ENCODE results near the gene CLSTN3.
"Not testable (repeated sequence)": the region's sequence is repeated elsewhere in the genome, so short reads cannot be mapped to it uniquely, and the experiment has no call there.

Gene CLSTN3

DNA sequence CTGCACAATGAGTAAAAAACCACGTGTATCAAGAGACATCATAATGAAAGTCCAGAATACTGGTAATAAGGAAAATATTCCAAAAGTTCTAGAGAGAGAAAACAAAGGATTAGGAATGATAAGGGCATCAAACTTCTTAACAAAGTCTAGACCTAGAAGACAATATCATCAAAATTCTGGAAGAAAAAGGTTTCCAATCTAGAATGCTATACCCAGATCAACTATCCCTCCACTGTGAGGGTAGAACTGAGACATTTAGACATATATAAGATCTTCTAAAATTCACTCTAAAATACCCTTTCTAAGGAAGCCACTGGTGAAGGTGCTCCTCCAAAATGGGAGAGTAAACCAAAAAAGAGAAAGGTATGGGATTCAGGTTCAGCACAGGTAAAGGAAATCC is 24.1 kb upstream of the CLSTN3 start:
- no peak for DNase-seq

DNA sequence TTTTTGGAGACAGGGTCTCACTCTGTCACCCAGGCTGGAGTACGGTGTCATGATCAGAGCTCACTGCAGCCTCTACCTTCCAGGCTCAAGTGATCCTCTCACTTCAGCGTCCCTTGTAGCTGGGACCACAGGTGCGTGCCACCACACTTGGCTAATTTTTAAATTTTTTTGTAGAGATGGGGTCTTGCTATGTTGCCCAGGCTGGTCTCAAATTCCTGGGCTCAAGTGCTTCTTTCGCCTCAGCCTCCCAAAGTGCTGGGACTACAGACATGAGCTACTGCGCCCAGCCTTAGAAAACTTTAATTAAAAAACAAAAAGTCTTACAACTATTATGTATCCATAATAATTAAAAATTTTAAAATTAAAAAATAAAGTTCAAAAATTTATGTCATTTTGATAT is 23.0 kb upstream of the CLSTN3 start:
- DNase-seq: not testable (repeated sequence)

DNA sequence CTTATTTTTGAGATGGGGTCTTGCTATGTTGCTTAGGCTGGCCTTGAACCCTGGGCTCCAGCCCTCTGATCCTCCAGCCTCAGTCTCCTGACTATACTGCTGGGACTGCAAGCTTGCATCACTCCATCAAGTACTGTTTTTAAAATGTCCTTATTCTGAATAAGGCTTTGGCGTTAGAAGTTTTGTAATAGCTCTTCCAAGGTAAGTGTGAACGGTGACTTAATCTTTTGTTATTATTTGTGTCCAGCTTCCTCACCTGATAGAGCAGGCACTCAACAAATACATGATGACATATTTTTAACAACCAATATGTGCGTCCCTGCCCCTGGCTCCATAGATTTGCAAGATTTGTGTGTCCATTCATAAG is 22.6 kb upstream of the CLSTN3 start:
- DNase-seq: no peak

DNA sequence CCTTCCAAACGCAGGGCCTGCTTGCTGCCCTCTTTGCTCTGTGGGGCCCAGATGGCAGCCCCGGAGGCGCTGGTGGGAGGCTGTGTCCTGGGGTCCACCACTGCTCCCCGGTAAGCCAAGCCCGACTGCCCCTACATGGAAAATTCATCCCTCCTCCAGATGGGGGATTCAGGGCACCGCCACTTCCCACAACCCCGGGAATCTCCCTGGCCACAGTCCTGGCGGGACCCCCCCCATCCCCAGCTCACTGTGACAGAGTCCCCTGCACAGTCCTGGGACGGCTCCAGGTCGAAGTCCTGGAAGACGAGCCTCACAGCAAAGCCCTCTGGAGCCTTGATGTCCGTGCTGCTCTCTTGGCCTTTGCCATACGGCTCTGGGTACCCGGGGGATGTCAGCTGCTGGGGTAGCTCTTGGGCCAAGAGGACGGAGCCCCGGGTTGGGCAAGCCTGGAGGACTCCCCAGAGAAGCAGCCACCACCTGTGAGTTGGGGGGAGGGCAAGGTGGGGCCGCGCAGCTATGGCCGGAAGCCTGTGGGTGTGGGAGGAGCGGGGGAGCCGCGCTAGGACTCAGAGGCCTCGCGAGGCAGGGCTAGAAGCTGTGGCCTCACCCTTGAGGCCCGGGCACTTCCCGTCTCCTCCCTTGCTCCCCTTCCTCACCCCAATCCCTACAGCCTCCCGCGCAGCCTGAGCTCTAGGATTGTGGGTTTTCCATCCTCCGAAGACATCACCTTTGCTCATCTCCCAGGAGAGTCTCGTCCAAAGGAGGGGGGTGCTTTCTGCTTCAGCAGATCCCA is 22.0 kb upstream of the CLSTN3 start:
- DNase-seq: peak; percentile 70

DNA sequence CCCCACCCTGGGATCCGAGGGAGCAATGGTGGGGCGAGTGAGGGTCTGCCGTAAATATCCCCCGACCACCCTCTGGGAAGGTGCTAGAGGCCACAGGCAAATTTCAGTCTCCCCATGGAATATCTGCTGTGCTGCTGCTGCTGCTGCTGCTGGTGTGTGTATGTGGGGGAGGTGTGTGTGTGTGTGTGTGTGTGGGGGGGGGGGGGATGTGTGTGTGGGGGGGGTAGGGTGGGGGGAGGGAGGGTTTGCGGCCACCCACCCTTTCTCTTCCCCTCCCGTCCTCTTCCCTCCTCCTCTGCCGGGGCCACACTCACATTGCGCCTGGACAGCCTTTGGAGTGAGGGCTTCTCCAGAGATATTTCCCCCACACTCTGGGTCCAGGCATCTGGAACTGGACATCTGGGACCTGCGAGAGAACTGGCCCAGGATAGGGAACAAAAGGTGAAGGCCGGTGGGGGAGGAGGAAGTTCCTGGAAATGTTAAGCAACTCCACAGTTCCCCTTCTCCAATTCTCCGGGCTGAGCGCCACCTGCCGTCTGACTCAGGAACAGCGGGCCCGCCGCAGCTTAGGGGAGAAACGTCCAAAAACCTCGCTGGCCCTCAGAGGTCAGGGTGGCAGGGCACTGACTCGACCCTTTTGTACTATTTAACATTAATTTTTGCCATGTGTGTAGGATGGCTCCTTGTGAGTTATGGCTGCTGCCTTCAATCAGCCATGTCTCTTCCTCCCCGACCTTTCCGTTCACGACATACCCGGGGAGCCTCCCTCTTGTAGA is 21.2 kb upstream of the CLSTN3 start, which contains the start of gene C1RL:
TSS of gene C1RL (minus strand) at position 419 of the 776 bp plus-strand sequence. CDS start at position 385, 34 bp downstream.
- peak; percentile 87 for DNase-seq

DNA sequence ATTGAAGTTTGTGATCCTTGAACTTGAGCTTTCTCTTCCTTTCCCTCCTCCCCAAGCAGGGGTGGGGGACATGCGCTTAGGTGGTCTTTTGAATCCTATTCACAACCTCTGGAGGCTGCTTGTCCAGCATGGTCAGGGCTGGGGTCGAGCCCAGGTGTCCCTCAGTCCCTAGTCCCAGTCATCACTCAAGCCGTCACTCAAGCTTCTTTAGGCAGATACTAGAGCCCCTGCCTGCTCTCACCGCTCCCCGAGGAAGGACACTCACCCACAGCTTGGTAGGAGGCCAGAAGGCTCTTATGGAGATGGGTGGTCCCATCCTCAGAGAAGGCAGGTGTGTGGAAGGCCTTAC is 20.6 kb upstream of the CLSTN3 start:
- DNase-seq: no peak

DNA sequence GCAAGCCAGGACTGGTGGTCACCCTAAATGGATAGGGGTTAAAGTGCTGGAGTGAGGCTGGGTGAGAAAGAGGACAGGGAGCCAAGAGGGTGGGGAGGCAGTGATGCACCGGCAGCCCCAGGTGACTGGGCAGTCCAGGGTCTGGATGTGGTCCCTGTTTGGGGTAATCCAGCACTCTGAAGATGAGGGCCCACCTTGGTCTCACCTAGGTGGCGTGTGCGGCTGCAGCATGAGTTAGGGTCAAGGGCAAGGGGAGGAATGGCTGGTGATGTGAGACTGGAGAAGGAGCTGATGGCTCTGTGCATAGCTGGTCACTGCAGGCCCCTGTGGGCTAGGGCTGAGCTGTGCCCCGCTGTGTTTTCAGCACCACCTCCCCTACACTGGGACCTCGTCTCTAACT is 19.5 kb upstream of the CLSTN3 start:
- DNase-seq: no peak

DNA sequence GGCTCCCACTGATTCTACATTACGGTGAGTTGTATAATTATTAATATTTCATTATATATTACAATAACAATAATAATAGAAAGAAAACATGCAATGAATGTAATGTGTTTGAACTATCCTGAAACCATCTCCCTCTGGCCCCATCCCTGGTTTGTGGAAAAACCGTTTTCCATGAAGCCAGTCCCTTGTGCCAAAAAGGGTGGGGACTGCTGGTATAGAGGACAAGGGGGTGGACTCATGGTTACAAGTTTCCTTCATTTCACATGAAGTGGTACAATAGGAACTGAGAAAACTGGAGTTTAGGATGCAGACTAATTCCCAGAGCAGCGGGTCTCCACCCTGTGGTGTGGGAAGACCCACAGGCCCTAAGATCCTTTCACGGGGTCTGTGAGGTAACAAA is 18.1 kb upstream of the CLSTN3 start:
- DNase-seq: no peak

DNA sequence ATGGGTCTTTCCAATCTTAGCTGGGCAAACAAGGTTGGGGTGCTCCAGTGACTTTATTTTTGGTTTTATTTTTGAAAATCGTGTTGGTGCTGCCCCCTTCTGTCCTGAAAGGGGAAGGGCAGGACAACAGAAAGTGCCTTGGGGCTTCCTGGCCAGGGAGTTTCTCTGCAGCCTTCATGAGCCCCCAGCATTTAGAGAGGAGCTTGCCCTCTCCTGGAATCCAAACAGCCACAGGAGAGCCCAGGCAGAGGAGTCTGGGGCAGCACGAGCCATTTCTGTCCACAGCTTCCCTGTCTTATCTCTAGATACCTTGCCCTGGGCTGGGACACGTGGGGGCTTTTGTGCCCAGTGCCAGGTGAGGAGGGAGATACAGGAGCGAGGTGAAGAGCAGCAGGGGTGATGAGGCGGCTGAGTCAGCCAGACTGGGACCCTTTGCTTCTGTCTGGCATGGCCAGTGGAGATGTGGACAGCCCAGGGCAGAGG is 16.7 kb upstream of the CLSTN3 start:
- peak; percentile 11 for DNase-seq

DNA sequence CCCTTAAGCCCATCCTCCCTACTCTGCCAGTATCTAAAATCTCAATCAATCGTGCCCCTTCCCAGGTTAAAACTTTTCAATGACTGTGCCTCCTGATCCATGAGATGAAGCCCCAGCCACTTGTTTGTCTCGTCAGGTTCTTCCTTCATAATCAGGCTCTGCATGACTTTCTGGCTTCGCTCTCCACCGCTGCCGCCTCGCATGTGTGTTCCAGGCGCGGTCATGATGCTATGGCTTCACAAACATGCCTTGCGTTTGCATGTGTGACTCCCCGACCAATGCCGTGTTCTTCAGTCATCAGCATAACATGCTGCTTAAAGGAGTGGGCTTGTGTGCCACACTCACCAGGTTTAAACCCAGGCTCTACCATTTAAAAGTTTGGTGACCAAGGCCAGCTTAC is 16.2 kb upstream of the CLSTN3 start:
- DNase-seq: no peak

DNA sequence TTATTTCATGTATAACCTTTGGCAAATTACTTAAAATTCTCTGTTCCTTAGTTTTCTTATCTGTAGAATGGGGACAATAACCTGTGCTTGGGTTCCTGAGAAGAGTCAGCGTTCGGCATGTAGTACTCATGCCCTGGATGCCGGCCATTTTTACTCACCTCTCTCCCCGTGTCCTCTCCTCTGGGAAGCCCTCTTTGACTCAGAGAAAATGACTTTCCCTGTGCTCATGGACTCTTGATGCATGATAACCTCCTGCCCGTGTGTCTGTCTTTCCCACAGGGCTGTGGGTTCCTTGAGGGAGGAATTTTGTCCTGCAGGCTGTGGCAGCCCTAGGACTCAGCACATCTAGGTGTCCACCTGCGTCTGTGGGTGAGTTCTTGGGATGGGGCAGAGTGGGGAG is 15.3 kb upstream of the CLSTN3 start:
- DNase-seq: no peak

DNA sequence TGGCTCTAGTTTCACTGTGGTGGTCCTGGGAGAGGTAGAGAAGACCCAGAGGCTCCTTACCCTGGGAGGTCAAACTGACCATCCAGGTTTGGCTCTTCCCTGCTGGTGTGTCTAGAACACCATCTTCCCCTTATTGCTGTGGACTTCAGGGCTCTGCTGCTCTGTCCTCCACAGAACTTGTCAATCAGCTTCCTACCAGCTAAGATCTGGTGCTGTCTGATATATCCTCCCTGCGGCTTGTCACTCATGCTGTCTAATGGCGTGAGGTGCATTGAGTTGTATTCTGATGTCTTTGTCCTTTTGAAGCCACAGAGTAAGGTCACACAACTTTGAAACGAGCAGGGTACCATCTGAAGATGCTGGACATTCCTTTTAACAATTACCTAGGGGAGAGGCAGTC is 14.0 kb upstream of the CLSTN3 start:
- DNase-seq: no peak

DNA sequence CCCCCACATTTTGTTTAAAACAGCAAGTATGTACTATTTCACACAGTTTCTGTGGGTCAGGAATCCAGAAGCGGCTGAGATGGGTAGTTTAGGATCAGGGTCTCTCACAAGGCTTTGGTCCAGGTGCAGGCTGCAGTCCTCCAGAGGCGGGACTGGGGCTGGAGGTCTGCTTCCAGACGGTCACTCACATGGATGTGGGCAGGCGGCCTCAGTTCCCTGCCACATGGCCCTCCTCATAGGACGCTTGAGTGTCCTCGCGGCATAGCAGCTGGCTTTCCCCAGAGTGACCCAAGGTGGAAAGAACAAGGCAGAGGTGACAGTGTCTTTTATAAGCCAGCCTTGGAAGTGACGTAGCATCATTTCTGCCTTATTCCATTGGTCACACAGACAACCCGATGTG is 13.3 kb upstream of the CLSTN3 start:
- DNase-seq: no peak

DNA sequence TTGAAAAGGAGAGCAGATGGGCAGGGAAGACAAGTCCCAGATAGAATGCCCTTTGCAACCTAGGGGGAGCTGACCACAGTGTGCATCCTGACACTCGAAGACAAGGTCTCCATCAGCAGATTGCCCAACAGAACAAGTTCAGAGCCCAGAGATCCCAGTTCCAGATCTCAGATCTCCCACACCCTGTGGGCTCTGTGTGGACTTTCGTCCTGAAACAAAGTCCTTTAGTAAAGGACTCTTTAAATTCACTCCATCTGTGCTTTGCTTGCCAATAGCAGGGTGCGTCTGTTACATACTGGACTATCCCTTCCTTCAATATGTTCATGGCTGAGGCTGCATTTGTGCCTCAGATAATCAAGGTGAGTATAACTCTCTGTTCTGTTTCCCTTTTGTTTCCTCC is 12.5 kb upstream of the CLSTN3 start:
- no peak for DNase-seq

DNA sequence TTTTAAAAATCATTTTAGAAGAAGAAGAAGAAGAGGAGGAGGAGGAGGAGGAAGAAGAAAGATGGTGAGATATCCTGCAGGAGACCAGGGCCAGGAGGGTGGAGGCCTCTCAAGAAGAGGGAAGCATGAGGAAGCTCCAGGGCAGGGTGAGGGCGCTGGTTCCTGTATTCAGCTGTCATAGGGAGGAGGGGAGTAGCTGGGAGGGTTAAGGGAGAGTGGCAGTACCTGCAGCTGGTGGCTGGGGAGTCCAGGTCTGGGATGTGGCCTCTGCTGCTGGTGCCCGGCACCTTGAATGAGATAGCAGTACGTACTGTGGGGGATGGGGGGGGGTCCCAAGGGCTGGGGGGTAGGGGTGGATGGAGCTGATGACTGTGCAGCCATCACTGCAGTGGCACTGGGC is 11.3 kb upstream of the CLSTN3 start:
- DNase-seq: no peak

DNA sequence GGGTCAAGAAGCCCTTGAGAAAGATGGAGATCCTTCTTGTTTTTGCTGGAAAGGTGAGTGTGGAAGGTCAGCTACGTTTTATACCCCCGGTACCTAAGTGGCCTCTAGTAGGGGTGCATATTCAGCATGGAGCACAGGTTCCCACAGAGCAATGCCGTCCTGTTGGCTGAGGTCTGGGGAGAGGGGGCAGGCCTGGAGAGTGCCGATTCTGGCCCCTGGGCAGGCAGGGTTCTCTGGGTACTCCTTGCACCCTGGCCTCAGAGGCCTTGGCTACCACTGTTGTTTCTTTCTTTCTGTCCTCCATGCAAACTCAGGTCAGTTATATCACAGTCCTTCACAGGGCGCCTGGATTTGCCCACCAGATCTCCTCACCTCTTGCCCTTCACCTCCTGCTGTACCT is 10.0 kb upstream of the CLSTN3 start:
- no peak for DNase-seq

DNA sequence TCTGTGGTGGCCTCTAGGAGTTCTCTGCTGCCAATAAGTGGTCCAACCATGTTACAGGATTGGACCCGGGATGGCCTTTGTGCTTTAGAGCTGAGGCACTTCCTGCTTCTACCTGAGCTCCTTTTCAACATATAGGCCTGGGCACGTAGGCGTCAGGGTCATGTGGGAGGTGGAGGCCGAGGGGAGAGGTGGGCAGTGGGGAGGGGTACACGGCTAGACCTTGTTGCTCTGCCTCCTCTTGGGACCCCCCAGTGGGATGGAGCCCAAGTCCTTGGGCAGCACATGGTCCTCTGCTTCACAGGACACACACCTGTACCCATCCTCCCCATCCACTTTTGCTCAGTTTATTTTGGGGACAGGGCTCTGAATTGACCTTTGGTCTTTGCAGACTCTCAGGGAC is 8.8 kb upstream of the CLSTN3 start:
- DNase-seq: no peak

DNA sequence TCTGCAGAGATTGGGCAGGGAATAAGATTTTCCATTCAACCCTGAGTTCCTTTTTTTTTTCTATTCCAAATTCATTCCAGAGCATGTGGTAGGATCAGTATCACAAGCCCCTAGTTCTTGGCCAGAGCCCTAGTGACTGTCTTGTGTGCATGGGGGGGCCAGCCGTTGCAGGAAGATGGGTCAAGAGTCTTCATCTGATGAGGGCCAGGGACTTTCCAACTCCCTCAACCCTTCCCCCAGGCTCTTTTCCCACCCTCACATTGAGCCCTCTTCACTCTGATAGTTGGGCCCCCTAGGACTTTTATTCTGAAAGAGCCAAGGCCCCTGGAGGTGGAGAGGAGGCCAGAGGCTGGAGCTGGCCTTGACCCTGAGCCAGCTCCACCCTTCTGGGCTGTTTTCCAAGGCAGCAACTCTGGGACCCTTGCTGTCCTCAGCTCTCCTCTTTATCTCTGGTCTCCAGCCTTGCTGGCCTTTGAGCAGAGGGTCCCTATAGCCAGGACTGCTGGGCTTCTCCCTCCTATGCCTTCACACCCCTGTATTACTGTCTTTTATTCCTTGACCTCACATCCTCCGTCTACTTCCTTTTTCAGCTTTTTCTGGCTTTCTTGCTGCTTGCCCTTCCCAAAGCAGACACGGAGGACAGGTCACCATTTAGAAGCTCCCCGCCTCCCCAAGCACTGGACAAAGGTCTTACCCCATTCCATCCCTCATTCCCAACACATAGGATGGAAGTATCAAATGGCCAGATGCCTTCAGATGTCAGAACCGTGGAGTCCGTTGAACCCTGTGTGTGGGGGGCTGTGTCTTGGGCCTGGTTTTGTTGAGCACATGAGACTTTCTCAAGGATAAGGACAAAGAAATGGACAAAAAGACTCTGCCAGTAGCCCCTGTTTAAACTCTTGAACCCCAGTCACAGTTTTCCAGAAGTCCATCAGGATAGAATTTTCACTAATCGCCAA is 7.1 kb upstream of the CLSTN3 start:
- DNase-seq: no peak

DNA sequence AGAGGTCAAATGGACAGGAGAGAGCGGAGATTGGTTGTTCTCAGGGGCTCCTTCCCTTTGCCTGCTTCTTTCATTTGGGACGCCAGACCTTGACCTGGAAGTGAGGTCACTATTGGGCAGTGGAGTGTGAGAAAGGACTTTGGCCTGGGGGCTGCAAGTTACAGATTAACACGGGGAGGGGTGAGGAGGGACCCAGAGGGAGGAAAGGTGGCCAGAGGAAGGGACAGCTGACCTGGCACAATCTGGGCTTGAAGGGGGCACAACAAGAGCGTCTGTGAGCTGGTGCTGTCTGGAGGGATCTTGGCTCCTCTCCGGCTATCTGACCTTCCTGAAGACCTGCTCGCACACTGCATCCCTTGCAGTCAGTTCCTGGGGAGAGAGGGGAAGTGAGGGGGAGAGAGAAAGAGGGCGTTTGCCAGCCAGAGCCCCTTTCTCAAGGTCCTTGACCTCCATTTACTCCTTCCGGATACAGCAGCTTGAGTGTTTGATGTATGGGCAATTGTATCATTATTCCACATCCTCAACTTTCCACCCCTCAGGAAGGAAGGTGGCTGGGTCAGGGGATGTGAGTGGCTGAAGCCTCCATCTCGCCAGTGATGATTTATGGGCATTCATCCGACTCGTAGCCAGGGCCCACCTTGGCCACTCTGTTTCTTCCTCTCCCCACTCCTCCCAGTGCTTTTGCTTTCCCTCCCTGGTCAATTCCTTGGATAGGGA is 6.2 kb upstream of the CLSTN3 start:
- DNase-seq: no peak

DNA sequence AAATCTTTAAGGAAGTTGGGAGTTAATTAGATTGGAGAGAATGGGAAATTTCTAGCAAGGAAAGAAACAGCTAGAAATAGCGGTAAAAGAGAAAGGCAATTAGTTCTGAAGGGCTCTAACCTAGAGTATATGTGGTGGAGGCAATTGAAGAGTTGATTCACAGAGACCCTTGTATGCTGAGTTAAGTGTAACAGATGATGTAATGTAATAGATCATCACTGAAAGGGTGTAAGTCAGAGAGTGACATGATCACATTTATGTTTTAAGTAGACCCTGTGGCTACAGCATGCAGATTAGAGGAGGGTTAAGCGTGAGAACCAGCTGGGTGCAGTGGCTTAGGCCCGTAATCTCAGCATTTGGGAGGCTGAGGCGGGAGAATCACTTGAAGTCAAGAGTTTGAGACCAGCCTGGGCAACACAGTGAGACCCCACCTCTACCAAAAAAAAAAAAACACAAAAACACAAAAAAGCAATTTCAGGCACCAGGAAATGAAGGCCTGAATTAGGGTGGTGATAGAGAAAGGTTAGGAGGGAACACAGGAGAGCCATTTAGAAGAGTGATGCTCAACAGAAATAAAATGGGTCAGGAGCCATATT is 4.4 kb upstream of the CLSTN3 start:
- DNase-seq: no peak

DNA sequence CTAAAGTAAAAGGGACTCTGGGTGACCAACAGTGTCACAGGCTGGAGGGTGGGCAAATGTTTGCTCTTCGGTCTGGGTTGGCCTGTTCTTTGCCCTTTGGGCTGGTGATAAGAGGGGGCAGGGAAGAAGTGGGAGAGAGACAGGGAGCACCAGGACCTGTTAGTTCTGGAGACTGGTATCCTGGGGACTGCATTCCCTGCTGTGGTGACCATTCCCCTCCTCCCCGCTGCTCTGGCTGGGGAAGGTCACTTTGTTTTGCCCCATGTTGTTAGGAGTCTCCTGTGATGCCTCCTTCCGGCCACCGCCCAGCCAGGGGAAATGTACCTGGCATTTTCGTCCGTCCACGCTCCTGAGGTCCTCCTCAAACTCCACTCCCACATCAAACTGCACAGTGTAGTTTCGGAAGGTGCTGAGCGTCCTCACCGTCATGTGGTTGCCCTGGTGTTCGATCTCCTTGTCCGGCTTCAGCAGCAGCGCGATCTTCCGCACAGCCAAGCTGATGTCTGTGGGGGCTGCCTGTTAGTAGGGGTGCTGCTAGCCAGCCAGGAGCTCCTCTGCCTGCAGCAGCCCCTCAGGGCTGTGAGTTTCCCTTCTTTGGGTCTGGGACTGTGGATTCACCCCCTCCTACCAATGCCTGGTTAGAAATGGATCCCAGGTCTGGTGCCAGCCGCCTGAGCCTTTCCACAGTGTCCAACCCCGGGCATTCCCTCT is 2.1 kb upstream of the CLSTN3 start:
- no peak for DNase-seq
